HG03103 (cell line): Measurements from ENCODE around the gene ARHGAP42.

Source experiments
- ATAC-seq: cut with Tn5 transposase; IDR thresholded peaks from one replicate; pipeline ENCODE4 v1.9.1; 2021; ENCODE audit warnings: low read depth; ENCODE audit not compliant: unreplicated experiment

The ARHGAP42 gene

GRCh38 chr11:100681064-100681502 lies 6.0 kb upstream of the ARHGAP42 start:
- ATAC-seq, result peak; percentile 99

GRCh38 chr11:100682247-100682969 lies 4.7 kb upstream of the ARHGAP42 start:
- ATAC-seq, result no peak

- no peak for ATAC-seq
Measured at GRCh38 chr11:100683126-100683525, 4.0 kb upstream of the ARHGAP42 start.

- peak; percentile 23 for ATAC-seq
Measured at GRCh38 chr11:100684101-100685065, 2.7 kb upstream of the ARHGAP42 start.

- ATAC-seq, result no peak
Measured at GRCh38 chr11:100686476-100687053, 523 bp upstream of the ARHGAP42 start.

GRCh38 chr11:100687630-100688395 lies 725 bp downstream of the ARHGAP42 start:
- ATAC-seq, result peak; percentile 62

GRCh38 chr11:100689141-100689540 lies 2.1 kb downstream of the ARHGAP42 start:
- ATAC-seq, result no peak

- ATAC-seq, result no peak
Measured at GRCh38 chr11:100691896-100692653, 5.0 kb downstream of the ARHGAP42 start.

- no peak for ATAC-seq
Measured at GRCh38 chr11:100695911-100696310, 8.8 kb downstream of the ARHGAP42 start.

GRCh38 chr11:100703139-100703538 lies 16.1 kb downstream of the ARHGAP42 start:
- no peak for ATAC-seq

GRCh38 chr11:100703801-100704575 lies 16.9 kb downstream of the ARHGAP42 start:
- no peak for ATAC-seq

- ATAC-seq, result peak; percentile 34
Measured at GRCh38 chr11:100705447-100705846, 18.4 kb downstream of the ARHGAP42 start.

GRCh38 chr11:100706179-100706578 lies 19.1 kb downstream of the ARHGAP42 start:
- peak; percentile 46 for ATAC-seq

GRCh38 chr11:100709233-100709957 lies 22.3 kb downstream of the ARHGAP42 start:
- ATAC-seq, result peak; percentile 60

GRCh38 chr11:100711984-100712383 lies 24.9 kb downstream of the ARHGAP42 start:
- ATAC-seq, result no peak

- ATAC-seq, result no peak
Measured at GRCh38 chr11:100712583-100712982, 25.5 kb downstream of the ARHGAP42 start.

- ATAC-seq, result no peak
Measured at GRCh38 chr11:100715165-100715761, 28.2 kb downstream of the ARHGAP42 start.

GRCh38 chr11:100716838-100717237 lies 29.8 kb downstream of the ARHGAP42 start:
- no peak for ATAC-seq
